ENCODE results near the gene SEMA3E.

GRCh38 chr7:83455612-83456011 is 193.3 kb downstream of the SEMA3E start:
- TF ChIP-seq TCFL5 (CRISPR knock-in tag; conservative IDR thresholded peaks at IDR 0.05): no peak
- TF ChIP-seq KDM4B (IDR thresholded peaks at IDR 0.05; ENCODE audit: borderline replicate concordance in 2 of 2, low read depth in 1 of 2): no peak
- TF ChIP-seq, protein P1, sequence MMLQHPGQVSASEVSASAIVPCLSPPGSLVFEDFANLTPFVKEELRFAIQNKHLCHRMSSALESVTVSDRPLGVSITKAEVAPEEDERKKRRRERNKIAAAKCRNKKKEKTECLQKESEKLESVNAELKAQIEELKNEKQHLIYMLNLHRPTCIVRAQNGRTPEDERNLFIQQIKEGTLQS (IDR thresholded peaks at IDR 0.05): no peak
- TF ChIP-seq, protein P1 (CRISPR knock-in tag; conservative IDR thresholded peaks at IDR 0.05): no peak
- no peak for TF ChIP-seq NRF1 (conservative IDR thresholded peaks at IDR 0.05 in 1 of 2, IDR thresholded peaks at IDR 0.05 in 1 of 2)
- no peak for TF ChIP-seq RAD21 (CRISPR knock-in tag; conservative IDR thresholded peaks at IDR 0.05 in 1 of 2, IDR thresholded peaks at IDR 0.05 in 1 of 2)
- TF ChIP-seq ARID2 (IDR thresholded peaks at IDR 0.05): no peak
